Omental fat pad (tissue), 4 donors: ENCODE measurements around the gene GPC3. TPM values are rescaled to one million over a fixed set of nuclear protein-coding genes. Genes with fewer than 3 reads are reported as not detected.

Source experiments
- ATAC-seq: fragments of 150-250 bp; one replicate; pipeline ENCODE4 v1.9.1; 2016; ENCODE audit warnings: mild to moderate bottlenecking, moderate library complexity; ENCODE audit not compliant: low FRiP score
- DNase-seq: peaks from one replicate; pipeline ENCODE4 v3.0.0-alpha.2; 2019; ENCODE audit warnings: low spot score
- CTCF ChIP-seq, 3 donors: fragments of 450-650 bp; IDR thresholded peaks; one replicate each; pipeline ENCODE4 v1.5.1; 2016 to 2017; ENCODE audit warnings: antibody characterized with exemption in 3 of 3, mild to moderate bottlenecking in 3 of 3, moderate library complexity in 2 of 3
- total RNA-seq, 4 donors: library from RNA; depleted of rRNA; stranded (reverse); fragments of >200 nt; gene quantifications; one replicate each; pipeline ENCODE4 v1.1.0, GENCODE V29; 2016

The GPC3 gene
- total RNA-seq, 4 donors from 2014 or later: 48.9 to 146 (median 77.1) TPM

- ATAC-seq (no peak), DNase-seq (no peak)
- no peak for TF ChIP-seq CTCF (IDR thresholded peaks at IDR 0.05)
Measured at GRCh38 chrX:133929836-133930464, 55.4 kb downstream of the GPC3 start.

GRCh38 chrX:133928365-133928764 lies 57.0 kb downstream of the GPC3 start:
- no peak for TF ChIP-seq CTCF (IDR thresholded peaks at IDR 0.05)
- ATAC-seq (no peak), DNase-seq (no peak)

- TF ChIP-seq CTCF (IDR thresholded peaks at IDR 0.05): no peak
- ATAC-seq: no peak
Measured at GRCh38 chrX:133926809-133927208, 58.6 kb downstream of the GPC3 start.

GRCh38 chrX:133926099-133926498 lies 59.3 kb downstream of the GPC3 start:
- no peak for TF ChIP-seq CTCF (IDR thresholded peaks at IDR 0.05)
- no peak for ATAC-seq
- no peak for DNase-seq

More at GRCh38 chrX:133926809-133927208, 58.6 kb downstream of the GPC3 start:
- DNase-seq: no peak

DNA sequence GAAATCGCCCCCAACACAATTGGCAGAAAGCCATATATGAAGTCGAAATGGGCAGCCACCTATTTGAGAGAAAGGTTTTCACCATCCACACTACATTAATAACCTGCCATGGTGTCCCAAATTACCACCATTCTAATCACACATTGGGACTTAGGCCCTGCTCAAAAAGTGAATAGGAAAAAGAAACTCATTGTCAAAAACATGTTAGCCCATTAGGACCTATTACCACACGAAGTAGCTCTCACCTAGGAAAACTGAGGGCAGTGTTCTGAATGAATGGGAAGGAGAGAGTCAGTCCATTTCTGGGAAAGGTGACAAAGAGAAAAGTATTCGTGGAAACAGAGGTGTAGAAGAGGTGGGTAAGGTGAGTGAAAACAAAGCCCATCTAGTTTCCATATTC lies 60.8 kb downstream of the GPC3 start:
- ATAC-seq (no peak), DNase-seq (no peak)
- no peak for TF ChIP-seq CTCF (IDR thresholded peaks at IDR 0.05)

DNA sequence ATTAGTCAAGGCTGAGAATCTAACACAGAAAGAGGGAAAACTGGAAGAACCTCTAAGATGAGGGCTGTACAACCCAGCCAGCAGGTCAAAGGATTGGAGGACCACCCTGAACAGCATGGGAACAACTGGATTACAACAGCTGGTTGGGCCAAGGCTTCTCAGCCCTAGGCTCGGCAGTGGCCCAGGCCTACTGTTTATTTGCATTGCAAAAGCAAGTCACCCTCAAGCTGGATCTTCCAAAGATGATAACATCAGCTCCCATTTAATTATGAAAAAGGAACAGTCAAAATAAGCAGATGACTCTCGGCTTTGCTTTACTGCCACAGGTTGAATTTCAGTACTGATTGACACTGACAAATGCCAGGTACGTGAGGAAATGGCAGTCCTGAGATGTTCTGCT lies 61.8 kb downstream of the GPC3 start:
- DNase-seq (no peak), ATAC-seq (no peak)
- no peak for TF ChIP-seq CTCF (IDR thresholded peaks at IDR 0.05)

GRCh38 chrX:133923113-133923512 lies 62.3 kb downstream of the GPC3 start:
- ATAC-seq (no peak), DNase-seq (no peak)
- TF ChIP-seq CTCF (IDR thresholded peaks at IDR 0.05): no peak
